ENCODE data around the gene APPBP2. TPM values are rescaled to one million over a fixed set of nuclear protein-coding genes. Genes with fewer than 3 reads are reported as not detected.
"Not testable (repeated sequence)": the region's sequence is repeated elsewhere in the genome, so short reads cannot be mapped to it uniquely, and the experiment has no call there.

APPBP2 gene
- total and polyA plus RNA-seq, 2 experiments from 2014 or later: 22.9 to 30.9 TPM

- no peak for DNase-seq (ENCODE audit: low read depth in 1 of 2, low spot score in 1 of 2)
- H3K4me1 ChIP-seq (ENCODE audit: low read depth): no peaks in the 10 kb centered on the region
These were observed 102.2 kb downstream of the APPBP2 start for GRCh38 chr17:60423865-60424264.

GRCh38 chr17:60422162-60422665 is 103.8 kb downstream of the APPBP2 start, which contains the start of gene CHCT1:
Gene CHCT1, plus strand, starts transcription at chr17:60422489. Its CDS starts 104 bp downstream, at chr17:60422593.
- Histone ChIP-seq H3K4me1 (ENCODE audit: low read depth) (no peaks in the 10 kb centered on the region), H3K27ac (no peak within 1 kb of the TSS), H3K9me3 (ENCODE audit: low read depth) (no peaks in the 10 kb centered on the region), H3K27me3 (no peaks in the 10 kb centered on the region), H3K36me3 (no peaks in the 10 kb centered on the region), H3K4me3 (peak within 1 kb of the TSS; percentile 27)
- no peak for TF ChIP-seq CTCF (IDR thresholded peaks at IDR 0.05; ENCODE audit: low read depth, low read length)
- DNase-seq (ENCODE audit: low read depth in 1 of 2, low spot score in 1 of 2): no peak

More at GRCh38 chr17:60423865-60424264, 102.2 kb downstream of the APPBP2 start:
- Histone ChIP-seq H3K27me3 (no peaks in the 10 kb centered on the region), H3K9me3 (ENCODE audit: low read depth) (no peaks in the 10 kb centered on the region), H3K4me3 (no peak overlapping the region), H3K36me3 (no peaks in the 10 kb centered on the region), H3K27ac (no peak overlapping the region)
- no peak for TF ChIP-seq CTCF (IDR thresholded peaks at IDR 0.05; ENCODE audit: low read depth, low read length)

GRCh38 chr17:60421273-60422161 is 104.5 kb downstream of the APPBP2 start:
- H3K4me3 ChIP-seq: peak overlapping the region; percentile 27
- no peaks in the 10 kb centered on the region for H3K36me3 ChIP-seq
- no peaks in the 10 kb centered on the region for H3K4me1 ChIP-seq (ENCODE audit: low read depth)
- H3K27me3 ChIP-seq: no peaks in the 10 kb centered on the region
- peak; percentile 73 to 78 for DNase-seq (ENCODE audit: low read depth in 1 of 2, low spot score in 1 of 2)
- TF ChIP-seq CTCF (IDR thresholded peaks at IDR 0.05; ENCODE audit: low read depth, low read length): peak; percentile 92
- H3K27ac ChIP-seq: no peak overlapping the region
- H3K9me3 ChIP-seq (ENCODE audit: low read depth): no peaks in the 10 kb centered on the region

GRCh38 chr17:60419875-60420274 is 106.2 kb downstream of the APPBP2 start:
- not testable (repeated sequence) for H3K9me3 ChIP-seq (ENCODE audit: low read depth); H3K4me3 ChIP-seq; DNase-seq (ENCODE audit: low read depth in 1 of 2, low spot score in 1 of 2); H3K27me3 ChIP-seq; H3K27ac ChIP-seq; H3K36me3 ChIP-seq; H3K4me1 ChIP-seq (ENCODE audit: low read depth)

- H3K36me3 ChIP-seq; H3K27ac ChIP-seq; H3K9me3 ChIP-seq (ENCODE audit: low read depth); H3K4me1 ChIP-seq (ENCODE audit: low read depth); H3K4me3 ChIP-seq; H3K27me3 ChIP-seq; DNase-seq (ENCODE audit: low read depth in 1 of 2, low spot score in 1 of 2): not testable (repeated sequence)
These were observed 107.0 kb downstream of the APPBP2 start for GRCh38 chr17:60419003-60419402.

GRCh38 chr17:60416368-60416925 is 109.6 kb downstream of the APPBP2 start:
- H3K27ac ChIP-seq: no peak overlapping the region
- H3K9me3 ChIP-seq (ENCODE audit: low read depth): no peaks in the 10 kb centered on the region
- peak in 1 of 2 donors; percentile 64 for DNase-seq (ENCODE audit: low read depth in 1 of 2, low spot score in 1 of 2)
- TF ChIP-seq CTCF (IDR thresholded peaks at IDR 0.05; ENCODE audit: low read depth, low read length): no peak
- H3K36me3 ChIP-seq: no peaks in the 10 kb centered on the region
- H3K4me1 ChIP-seq (ENCODE audit: low read depth): no peaks in the 10 kb centered on the region
- H3K27me3 ChIP-seq: no peaks in the 10 kb centered on the region
- no peak overlapping the region for H3K4me3 ChIP-seq

All from cardiac muscle cell (in vitro differentiated cells and primary cell).